ENCODE measurements around the gene SMYD2. TPM values are rescaled to one million over a fixed set of nuclear protein-coding genes. Genes with fewer than 3 reads are reported as not detected.

SMYD2 gene
- total and polyA plus RNA-seq, 2 of the 8 experiments (the other 6 are each of a cell fraction or from before 2014, with no cell fraction given), result 3.0 to 5.2 TPM

GRCh38 chr1:214300149-214300780 is 19.3 kb downstream of the SMYD2 start (continued):
- no peak for TF ChIP-seq POU5F1 (IDR thresholded peaks at IDR 0.05; ENCODE audit: low read depth, low read length)
- TF ChIP-seq BRCA1 (IDR thresholded peaks at IDR 0.05; ENCODE audit: low read depth, low read length), result no peak
- no peak for TF ChIP-seq EGR1 (IDR thresholded peaks at IDR 0.05; ENCODE audit: borderline replicate concordance, low read depth, low read length)
- no peak for TF ChIP-seq SP1 (IDR thresholded peaks at IDR 0.05; ENCODE audit: low read depth, low read length)
- TF ChIP-seq KDM1A (IDR thresholded peaks at IDR 0.05; ENCODE audit: borderline replicate concordance, low read length), result no peak
- TF ChIP-seq RBBP5 (IDR thresholded peaks at IDR 0.05; ENCODE audit: borderline replicate concordance, low read depth, low read length), result no peak
- no peak for TF ChIP-seq GTF2F1 (IDR thresholded peaks at IDR 0.05; ENCODE audit: borderline replicate concordance, low read depth, low read length)

Data from H1 (cell line).